Kasumi-1 (cell line): Measurements from ENCODE around the gene UNCX.
A peak's percentile ranks its signal among the peaks of the same experiment; 100 is the strongest.

Experiments
- DNase-seq, 2 experiments: peaks; one replicate each; lab custom pipeline; 2025; lab: John Stamatoyannopoulos, UW

UNCX gene

DNA sequence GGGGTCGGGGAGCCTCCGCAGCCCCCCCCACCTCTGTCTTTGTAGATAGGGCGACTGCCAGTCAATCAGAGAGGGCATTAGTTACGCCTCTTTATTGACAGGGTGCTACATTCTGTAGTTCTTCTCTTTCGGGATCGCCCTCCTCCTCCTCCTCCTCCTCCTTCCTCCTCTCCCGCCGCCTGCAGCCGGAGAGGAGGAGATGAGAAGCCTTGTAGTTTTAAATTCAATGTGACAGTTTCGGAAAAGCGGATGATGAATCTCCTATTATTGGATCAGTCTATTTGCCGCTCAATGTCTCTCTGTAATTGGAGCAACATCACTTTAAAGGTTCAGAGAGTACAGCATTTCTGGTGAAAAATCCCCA is 587 bp upstream of the UNCX start:
- DNase-seq = no peak

DNA sequence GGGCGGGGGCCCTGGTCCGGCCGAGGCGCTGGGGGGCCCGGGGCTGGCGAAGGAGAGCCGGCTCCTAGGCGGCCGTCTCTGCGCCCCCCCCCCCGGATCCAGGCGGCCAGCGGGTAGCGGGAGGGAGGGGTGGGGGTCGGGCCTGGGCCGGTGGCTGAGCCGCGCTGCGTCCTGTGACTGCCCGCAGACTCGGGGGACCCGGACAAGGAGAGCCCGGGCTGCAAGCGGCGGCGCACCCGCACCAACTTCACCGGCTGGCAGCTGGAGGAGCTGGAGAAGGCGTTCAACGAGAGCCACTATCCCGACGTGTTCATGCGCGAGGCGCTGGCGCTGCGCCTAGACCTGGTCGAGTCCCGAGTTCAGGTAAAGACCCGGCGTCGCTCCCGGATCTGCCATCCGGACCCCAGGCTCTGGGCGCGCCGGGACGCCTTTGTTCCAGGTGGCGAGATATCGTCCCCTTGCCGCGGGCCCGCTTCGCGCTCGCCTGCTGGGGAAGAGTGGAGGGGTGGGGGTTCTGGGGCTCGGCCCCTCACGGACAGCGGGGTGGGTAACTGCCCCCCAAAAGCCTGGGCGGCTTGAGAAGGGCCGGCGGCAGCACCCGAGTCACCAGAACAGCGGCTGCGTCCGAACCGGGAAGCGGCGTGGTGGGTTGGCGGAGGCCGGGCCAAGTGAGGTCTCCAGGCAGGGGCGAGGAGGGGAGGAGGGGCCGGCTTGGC is 819 bp downstream of the UNCX start:
- no peak for DNase-seq

DNA sequence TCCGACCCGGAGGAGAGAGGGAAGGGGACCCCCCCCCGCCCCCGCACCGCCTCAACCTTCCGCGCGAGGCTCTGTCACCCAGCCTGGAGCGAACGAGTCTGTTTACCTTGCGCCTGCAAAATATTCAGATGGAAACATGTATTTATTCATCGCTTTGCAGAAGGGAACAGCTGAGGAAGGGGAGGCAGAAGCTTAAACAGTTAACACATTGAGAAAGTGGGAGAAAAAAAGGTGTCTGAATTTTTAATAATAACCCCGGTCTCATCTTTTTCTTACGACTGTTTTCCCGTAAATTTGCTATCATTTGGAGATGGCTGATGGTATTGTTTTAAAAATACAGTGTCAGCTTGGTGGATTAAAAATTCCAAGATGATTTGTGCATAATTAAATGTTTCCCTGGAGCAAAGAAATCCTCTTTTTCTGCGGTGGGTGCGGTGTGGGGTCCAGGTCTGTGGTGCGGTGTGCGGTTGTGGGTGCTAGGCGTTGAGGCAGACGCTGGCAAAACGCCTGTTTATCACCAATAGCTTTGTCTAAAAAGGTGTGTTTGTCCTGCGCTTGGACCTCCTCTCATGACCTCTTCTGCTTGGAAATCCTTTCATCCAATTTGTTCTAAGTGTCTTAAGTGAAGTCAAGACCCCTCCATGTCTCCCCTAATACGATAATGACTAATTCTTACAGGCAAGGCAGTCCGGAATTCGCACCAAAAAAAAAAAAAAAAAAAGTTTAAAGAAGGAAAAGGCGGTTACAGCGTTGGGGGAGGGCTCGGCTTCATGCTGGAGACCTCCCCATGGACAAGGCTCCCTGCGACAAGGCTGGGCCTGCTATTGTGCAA is 1.6 kb downstream of the UNCX start:
- DNase-seq = no peak

DNA sequence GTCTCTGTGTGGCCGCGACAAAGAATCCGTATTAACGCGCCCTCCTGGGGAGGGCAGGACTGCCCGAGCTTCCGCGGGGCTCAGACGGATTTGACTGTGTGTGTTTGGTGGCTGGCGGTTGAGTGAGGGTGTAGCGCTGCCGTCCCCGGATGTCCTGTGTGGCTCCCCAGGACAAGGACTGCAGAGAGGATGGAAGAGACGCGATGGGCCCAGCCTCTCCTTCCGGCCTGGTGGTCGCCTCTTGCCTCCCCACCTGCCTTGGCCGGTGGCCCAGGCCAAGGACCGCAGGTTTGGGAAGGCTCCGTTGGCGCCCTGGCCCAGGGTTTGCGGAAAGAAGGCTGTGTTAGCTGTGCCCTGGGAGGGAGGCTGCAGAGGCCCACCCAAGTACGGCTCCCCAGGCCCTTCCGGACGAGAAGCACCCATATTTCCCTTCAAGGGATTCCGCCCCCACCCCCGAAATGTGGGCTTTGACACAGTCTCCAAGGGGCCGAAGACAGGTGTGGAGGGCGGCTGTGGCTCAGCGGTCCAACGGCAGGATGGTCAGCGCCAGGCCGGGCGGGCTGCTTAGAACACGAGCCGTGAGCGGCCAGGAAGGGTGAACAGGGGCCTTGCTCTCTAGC is 2.3 kb downstream of the UNCX start:
- peak; percentile 83 to 86 for DNase-seq

DNA sequence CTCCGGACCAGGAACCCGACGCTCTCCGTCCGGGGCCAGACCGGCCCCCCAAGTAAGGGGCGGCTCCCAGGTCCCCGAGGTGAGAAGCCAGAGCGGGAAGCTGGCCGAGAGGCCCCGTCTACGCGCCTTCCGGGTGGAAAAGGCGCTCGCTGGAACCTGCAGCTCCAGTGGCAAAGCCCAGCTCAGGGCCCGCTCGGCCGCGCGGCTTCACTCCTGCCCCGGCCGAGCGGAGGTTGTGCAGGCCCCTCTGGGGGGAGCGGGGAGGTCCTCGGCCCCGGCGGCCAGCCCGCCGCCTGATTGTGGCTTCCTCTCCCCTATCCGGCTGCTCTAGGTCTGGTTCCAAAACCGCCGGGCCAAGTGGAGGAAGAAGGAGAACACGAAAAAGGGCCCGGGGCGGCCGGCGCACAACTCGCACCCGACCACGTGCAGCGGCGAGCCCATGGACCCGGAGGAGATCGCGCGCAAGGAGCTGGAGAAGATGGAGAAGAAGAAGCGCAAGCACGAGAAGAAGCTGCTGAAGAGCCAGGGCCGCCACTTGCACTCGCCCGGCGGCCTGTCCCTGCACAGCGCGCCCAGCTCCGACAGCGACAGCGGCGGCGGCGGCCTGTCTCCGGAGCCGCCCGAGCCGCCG is 2.9 kb downstream of the UNCX start:
- DNase-seq = peak in 1 of 2 experiments; percentile 28

DNA sequence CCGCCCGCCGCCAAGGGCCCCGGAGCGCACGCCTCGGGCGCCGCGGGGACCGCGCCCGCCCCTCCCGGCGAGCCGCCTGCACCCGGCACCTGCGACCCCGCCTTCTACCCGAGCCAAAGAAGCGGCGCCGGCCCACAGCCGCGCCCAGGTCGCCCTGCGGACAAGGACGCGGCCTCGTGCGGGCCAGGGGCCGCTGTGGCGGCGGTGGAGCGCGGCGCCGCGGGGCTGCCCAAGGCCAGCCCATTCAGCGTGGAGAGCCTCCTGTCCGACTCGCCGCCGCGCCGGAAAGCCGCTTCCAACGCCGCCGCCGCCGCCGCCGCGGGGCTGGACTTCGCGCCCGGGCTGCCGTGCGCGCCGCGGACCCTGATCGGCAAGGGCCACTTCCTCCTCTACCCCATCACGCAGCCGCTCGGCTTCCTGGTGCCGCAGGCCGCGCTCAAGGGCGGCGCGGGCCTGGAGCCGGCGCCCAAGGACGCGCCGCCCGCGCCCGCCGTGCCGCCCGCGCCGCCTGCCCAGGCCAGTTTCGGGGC is 3.5 kb downstream of the UNCX start:
- no peak for DNase-seq

DNA sequence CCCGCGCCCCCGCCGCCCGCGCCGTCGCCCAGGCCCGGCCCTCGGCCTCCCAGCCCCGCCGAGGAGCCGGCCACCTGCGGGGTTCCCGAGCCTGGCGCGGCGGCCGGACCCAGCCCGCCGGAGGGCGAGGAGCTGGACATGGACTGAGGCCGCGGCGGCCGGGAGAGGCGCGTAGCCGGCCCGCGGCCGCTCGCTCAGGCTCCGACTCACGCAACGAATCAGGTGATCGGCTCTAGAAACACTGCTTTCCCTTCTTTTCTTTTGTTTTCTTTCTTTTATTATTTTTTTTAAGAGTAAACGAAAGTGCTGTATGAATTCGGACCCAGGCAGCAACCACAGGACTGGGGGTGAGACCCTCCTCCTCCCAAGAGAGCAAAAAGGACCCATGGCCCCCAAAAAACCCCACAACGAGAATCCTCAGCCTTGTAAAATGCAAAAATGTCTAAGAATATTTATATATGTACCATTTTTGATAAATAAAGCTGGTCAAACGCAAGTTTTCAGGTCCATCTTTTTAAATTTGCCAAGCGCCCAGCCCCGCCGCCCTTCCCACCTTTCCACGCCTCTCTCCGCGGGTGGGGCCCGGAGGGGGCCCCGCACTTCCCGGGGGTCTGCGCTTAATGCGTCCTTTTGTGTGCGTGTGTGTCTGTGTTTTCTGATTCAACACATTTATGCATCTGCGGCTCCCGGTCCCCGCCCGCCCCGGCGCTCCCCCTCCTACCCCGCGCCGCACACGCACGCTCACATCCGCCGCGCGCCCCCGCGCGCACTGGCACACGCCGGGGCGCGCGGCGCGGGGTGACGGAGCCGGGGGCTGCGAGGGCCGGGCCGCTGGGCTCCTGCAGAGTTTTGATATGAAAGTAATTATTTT is 4.4 kb downstream of the UNCX start:
- DNase-seq = no peak

DNA sequence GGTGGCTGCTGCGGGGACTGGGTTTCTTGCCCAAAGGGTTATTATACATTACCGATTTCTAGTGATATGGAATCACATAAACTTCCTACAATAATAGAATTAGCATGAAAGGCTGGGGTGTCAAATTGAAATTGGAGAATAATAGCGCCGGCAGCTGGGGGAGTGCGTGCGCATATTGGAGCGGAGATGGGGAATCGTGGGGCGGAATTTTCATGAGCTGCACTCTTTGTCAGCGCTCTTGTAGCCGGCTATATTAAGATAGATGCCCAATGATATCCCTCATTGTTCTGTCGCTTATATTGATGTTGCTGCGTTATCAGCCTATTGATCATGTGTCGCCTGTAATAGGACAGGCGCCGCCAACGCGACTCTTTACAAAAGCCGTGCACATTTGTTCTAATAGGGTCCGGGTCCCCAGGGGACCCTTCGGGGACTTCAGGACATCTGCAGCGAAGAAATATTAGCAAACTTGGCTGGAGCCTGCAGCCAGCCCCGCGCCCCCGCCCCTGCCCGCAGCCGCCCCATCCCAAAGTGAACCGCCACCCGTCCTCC is 5.1 kb downstream of the UNCX start:
- no peak for DNase-seq

DNA sequence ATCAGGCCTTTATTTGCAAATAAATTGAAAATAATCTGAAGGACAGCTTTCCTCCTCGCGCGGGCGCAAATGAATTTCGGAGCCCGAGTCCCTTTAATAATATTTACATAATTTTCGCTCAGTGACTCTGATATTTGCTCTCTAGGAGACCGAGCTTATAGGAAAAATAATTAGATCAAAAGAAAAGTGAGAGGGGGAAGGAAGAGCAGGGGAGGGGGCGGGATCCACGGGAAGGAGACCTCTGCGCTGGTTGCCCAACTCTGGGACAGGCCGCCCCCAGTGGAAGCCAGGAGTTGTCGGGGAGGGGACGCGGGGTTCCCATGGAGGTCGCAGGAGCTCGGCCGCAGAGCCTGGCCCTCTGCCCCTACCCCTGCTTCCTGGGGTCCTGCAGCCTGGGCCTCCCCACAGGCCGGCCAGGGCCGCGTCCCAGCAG is 5.8 kb downstream of the UNCX start:
- no peak for DNase-seq

DNA sequence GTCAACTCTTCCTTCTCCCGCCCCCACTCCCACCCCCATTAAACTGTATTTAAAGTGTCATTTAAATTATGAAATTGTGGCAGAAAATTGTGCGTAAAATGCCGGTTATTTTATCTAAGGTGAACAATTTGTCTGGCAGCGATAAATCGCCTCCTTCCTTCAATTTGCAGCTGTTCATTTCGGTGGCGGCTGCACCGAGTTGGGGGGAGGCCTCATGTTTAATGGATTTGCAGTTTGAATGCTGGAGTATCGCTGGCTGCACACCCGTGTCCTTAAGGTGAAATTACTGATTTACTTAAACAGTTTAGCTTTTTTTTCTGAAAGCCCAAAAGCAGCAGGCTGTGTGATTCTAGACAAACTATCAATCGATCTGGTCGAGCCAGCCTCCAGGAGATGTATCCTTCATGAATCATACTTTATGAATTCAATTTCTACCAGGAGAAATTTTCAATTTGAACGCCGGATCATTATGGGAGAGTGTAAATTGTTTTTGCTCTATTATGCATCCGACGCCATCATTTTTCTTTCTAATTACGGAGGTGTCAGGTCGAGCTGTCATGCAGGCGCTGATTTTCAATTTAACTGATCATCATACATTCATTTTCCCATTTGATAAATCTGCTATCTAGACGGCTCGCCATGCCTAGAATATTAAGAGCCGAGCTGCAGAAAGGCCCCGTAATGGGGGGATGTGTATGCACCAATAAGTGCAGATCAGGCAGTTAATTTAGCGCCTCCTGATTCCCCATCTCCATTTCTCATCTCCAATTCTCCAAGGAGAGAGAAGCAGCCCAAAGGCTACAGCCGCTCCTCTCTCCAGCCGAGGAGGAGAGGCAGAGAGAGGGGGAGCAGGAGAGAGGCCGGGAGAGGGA is 6.5 kb downstream of the UNCX start:
- no peak for DNase-seq

DNA sequence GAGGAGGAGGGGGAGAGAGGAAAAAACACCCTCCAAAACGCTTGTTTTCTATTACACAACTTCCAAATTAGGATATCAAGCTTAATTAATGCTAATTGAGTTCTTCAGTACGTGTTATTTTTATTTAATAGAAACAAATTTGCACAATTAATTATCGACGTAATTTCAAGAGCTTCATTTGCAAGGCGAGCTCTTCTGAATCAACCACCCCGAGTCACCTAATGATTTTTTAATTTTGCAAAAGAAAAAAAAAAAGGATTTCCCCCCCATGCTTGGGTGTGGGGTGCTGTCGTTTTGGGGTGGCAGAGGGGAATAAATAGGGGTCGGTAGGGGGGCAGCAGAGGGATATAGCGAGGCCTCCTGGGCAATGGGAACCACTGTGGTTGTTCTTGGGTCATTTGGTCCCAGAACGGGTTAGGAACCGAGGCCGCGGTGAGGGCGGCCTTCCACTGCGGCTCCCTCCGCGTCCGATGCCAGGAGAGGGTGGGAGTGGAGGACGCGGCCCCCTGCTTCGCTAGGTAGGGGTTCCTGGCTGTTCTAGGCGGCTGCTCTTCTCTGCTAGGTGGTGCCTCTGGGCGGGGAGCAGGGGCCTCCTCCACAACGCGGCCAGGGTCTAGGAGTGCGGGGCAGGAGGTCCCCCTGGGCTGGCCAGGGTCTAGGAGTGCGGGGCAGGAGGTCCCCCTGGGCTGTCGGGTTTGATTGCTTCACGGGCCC is 7.3 kb downstream of the UNCX start:
- DNase-seq = no peak

DNA sequence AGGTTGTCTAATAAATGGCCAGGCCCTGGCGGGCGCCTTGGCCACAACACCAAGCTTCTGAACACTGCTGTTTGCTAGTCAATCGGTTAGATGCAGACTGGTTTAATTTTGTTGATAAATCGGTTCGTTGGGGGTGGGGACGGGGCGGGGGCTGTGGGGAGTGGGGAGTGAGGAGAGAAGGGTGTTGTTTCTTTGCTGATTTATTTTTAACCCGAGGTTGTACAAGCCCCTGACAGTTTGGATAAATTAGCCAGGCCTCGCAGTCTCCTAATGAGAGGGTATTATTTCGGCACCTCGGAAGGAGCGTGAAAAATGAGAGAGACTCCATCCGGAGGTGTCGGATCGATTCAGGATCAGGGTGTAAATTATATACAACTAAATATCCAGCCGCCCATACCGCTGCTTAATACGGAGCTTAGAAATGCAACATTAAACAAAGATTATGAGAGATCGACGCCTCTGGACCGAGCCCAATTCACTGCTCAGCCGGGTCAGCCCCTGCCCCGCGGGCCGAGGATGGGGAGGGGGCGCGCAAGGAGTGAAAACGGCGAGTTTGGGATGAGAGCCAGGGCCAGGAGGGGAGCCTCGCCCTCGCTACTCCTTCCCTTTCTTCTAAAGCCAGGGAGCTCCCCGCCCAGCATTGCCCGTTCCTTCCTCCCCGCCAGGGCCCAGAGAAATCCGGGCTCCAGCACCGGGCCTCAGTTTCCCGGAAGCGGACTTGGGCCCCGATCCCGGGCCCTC is 8.0 kb downstream of the UNCX start:
- DNase-seq = no peak

DNA sequence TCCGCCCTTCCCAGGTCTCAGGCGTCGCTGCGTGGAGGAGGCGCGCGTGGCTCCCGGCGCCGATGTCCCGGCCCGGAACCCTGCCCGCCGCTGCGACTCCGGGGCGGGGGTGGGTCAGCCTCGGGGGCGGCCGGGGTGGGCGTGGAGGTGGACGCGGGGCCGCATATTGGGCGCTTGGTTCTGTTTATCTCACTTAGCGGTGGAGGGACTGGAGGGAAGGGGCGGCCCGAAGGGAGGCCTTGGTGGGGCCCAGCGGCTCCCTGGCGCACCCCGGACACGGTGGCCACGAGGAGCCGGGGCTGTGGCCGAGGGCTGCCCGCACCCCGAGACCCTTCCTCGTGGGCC is 8.6 kb downstream of the UNCX start:
- no peak for DNase-seq

DNA sequence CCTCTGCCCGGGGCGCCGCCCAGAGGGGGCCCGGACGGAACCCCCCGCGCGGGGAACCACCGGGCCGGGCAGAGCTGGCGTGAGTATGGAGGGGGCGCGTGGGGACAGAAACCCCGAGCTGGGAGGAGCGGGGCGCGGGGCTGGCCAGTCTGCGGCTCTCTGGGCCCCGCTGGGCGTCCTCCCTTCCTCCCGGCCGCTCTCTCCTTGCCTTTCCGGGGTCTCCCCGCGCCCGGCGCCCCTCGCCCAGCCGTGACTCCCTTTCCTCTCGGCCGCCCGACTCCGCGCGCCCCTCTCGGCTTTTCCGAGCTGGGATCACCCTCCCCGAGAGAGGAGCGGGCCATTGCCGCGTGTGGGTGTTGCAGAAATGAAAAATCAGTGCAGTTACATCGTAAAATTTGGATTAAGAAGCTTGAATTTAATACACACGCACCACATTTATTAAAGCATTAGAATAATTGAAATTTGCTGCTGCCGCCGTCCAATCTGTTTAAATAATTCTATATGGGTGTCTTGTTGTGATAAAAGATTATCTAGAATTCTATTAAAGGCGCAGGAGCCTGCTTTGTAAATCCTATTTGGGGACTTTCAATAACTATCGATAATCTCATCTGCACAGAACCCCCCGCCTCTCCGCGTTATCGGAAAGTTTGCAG is 9.1 kb downstream of the UNCX start:
- DNase-seq = no peak

DNA sequence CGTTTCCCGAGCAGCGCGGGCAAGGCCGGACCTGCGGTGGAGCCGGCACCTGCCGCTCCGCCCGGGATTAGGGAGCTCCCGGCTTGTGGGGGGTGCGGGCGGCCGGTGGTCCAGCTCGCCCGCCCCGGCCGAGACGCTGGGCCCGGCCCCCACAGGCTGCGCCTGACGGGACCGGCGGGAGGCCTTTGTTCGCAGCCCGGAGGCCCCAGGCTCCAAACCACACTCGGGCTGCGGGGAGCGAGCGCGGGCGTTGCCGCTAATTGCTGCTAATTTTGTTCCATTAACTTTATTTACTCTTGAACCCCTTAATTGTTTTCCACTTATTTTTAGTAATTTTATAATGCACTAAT is 9.6 kb downstream of the UNCX start:
- DNase-seq = no peak

DNA sequence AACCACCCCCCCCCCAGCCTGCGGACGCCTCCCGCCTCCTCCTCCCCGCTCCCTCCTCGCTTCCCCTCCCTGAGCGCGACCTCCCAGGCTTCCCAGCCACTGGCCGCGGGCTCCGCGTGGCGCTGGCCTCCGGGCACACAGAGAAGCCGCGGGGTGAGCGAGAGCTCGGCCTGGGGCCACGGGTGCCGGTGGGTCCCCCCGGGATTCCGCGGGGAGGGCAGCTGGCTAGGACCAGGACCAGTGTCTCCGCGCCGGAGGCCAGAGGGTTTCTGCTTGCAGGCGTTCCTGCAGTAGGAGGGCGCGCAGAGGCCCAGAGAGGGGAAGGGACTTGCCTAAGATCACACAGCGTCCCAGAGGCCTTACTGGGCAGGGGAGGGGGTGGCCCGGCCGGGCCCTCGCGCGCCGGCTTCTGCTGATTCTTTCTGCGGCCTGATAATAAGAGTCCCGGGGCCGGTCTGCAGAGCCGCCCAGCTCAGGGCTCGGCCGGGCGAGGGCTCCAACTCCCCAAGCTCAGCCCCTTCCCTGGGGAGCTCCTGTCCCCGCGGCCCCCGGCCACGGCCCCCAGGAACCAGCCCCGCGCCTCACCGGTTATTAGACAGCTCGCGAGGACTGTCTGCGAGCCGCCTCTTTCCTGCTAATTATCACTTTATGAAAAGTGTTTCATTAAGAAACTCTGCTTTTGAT is 10.1 kb downstream of the UNCX start:
- DNase-seq = no peak

DNA sequence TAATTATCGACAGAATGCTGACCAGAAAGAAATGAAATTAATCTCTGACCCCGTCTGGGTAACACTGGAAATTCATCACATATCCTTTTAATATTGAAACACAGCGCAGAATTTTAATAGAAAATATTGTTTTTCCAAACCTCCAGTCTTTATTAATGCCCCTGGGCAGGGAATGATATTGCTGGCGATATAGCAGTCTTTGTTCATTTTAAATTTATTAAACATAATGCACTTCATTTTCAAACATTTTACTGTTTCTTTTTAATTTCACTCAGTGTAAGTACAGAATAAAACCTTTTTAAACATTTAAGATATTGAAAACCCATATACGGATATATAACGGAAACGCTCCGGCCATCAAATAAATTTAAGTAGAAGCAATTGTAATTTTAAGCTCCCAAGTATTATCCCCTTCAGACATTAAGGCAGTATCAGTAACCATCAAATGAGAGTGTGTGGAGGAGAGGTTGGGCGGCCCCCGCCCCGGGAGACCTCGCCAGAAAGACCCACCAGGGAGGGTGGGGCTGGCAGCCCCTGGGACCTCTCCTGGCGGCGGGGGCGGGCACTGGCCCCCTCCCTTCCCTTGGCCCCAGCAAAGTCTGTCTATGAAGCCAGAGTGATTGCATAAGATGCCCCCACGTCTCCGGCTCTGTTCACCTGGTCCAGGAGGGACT is 10.8 kb downstream of the UNCX start:
- no peak for DNase-seq
